ENCODE results near the gene NAA38. TPM values are rescaled to one million over a fixed set of nuclear protein-coding genes. Genes with fewer than 3 reads are reported as not detected.
"Not testable (repeated sequence)": the region's sequence is repeated elsewhere in the genome, so short reads cannot be mapped to it uniquely, and the experiment has no call there.

NAA38 gene
- total RNA-seq, 5 donors from 2014 or later (not counting 1 experiment from before 2014, with no cell fraction given) = 15.8 to 40.6 (median 33.6) TPM

DNA sequence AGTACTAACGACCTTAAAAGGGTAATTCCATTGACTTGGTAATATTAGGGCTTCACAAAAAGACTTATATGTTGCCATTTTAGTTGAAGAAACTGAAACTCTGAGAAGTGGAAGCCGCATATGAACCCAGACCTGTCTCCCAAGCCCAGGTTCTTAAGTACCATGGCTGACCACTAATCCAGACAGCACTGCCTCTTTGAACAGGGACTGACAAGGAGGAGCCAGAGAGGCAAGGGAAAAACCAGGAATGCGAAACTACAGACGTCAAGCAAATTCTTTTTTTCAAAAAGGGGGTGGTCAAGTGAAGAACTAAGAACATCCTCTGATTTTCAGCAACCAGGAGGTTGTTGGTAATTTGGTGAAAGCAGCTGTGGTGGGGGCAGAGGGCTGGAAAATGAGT lies 15.7 kb upstream of the NAA38 start:
- WGBS (ENCODE audit: insufficient coverage) = 86% methylated on average over 4 of the region's 4 CpGs

DNA sequence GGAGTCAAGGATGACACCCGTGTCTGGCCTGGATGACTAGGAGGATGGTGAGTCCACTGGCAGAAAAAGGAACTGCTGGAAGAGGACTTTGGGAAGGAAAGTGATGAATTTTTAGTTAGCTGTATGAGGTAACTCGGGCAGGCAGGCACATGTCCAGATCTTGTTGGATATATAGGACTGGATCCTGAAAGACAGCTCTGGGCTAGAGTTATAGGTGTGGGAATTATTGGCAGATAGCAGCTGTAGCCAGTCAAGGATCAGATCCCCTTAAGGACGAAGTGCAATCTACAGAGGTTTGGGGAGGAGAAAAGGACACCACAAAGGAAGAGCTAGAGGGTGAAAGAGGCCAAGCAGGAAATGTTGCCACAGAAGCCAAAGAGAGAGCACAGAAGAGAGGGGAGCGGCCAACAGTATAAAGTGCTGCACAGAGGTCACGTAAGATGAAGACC lies 10.5 kb upstream of the NAA38 start:
- ATAC-seq (replicated peaks in 1 of 4) (peak; percentile 84 to 99 (median 89)), DNase-seq (peak in 1 of 35 experiments; percentile 48)
- Histone ChIP-seq H3K27me3 (replicated peaks in 1 of 2; ENCODE audit: control insufficient read depth in 2 of 2, extremely low read depth in 1 of 2, insufficient read depth in 2 of 2, low read length in 1 of 2) (no peaks in the 10 kb centered on the region), H3K27ac (ENCODE audit: low read length) (peak overlapping the region; percentile 44), H3K9me3 (no peaks in the 10 kb centered on the region), H3K36me3 (ENCODE audit: control insufficient read depth in 2 of 2, extremely low read depth in 1 of 2, insufficient read depth in 1 of 2, low read length in 1 of 2) (peaks cover 2 to 9% of the 10 kb centered on the region in 2 donors), H3K4me1 (ENCODE audit: control insufficient read depth in 1 of 2, extremely low read depth in 1 of 2, insufficient read depth in 2 of 2, low read length in 2 of 2) (peaks cover 14 to 21% of the 10 kb centered on the region in 2 experiments), H3K4me3 (ENCODE audit: control insufficient read depth in 1 of 2, extremely low read depth in 1 of 2, low read length in 1 of 2) (peak overlapping the region in 1 of 2 donors; percentile 2)
- Mint-ChIP-seq H3K27ac (peak overlapping the region; percentile 89 to 93), H3K9me3 (no peaks in the 10 kb centered on the region), H3K27me3 (no peaks in the 10 kb centered on the region), H3K4me3 (peak overlapping the region; percentile 21 to 68 (median 24)), H3K36me3 (peaks cover 7% of the 10 kb centered on the region), H3K4me1 (peaks cover 30 to 38% (median 34%) of the 10 kb centered on the region in 3 donors)
- POLR2A ChIA-PET = no interaction called here
- WGBS (ENCODE audit: insufficient coverage) = 32% methylated on average over 5 of the region's 5 CpGs
- CTCF ChIA-PET = interaction anchor here in 1 of 2 donors (1.1 to 1.6 kb wide), 5 partner anchors 10 to 124 kb away, joined by 3 to 7 read pairs (median 3); partner anchors contain the start of gene NAA38

More for the DNA sequence above, 15.7 kb upstream of the NAA38 start:
- no peak overlapping the region for H3K4me3 ChIP-seq (ENCODE audit: control insufficient read depth in 1 of 2, extremely low read depth in 1 of 2, low read length in 1 of 2)
- H3K4me3 Mint-ChIP-seq = no peak overlapping the region
- no peak overlapping the region for H3K27ac ChIP-seq (ENCODE audit: low read length)
- H3K27me3 ChIP-seq (replicated peaks in 1 of 2; ENCODE audit: control insufficient read depth in 2 of 2, extremely low read depth in 1 of 2, insufficient read depth in 2 of 2, low read length in 1 of 2) = no peaks in the 10 kb centered on the region
- peaks cover 0 to 4% of the 10 kb centered on the region in 2 donors for H3K36me3 ChIP-seq (ENCODE audit: control insufficient read depth in 2 of 2, extremely low read depth in 1 of 2, insufficient read depth in 1 of 2, low read length in 1 of 2)
- no peaks in the 10 kb centered on the region for H3K9me3 Mint-ChIP-seq
- no peak for ATAC-seq (replicated peaks in 1 of 4)
- no peaks in the 10 kb centered on the region for H3K9me3 ChIP-seq
- no peak for DNase-seq
- POLR2A ChIA-PET = no interaction called here
- CTCF ChIA-PET = no interaction called here
- peaks cover 21 to 35% (median 28%) of the 10 kb centered on the region in 3 donors for H3K4me1 Mint-ChIP-seq
- H3K4me1 ChIP-seq (ENCODE audit: control insufficient read depth in 1 of 2, extremely low read depth in 1 of 2, insufficient read depth in 2 of 2, low read length in 2 of 2) = peaks cover 6 to 10% of the 10 kb centered on the region in 2 experiments
- no peaks in the 10 kb centered on the region for H3K27me3 Mint-ChIP-seq
- H3K36me3 Mint-ChIP-seq = peaks cover 13% of the 10 kb centered on the region
- no peak overlapping the region for H3K27ac Mint-ChIP-seq

DNA sequence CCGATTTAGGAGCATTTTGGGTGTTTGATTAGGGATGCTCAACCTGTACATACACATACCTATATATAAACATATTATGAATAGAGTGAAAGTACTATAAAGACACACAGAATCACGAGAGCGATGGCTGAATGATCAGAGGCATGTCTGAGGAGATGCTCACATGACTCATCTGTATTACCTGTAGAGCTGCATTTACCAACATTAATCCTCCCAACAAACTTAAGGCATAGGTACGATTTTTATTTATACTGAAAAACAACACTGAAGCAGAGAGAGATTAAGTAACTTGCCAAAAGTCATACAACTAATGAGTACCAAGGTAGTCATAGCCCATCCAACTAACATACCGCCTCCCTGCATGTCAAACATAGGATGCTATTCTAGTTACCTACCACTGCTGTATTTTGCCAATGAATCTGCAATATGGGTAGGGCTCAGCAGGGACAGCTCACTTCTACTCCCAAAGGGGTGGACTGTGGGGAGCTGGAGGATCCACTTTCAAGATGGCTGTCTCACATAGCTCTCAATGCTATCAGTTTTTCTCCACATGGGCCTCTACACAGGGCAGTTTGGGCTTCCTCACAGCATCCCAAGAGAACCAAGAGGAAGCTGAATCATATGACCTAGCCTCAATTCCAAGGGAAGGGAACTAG lies 7.8 kb upstream of the NAA38 start:
- H3K4me3 Mint-ChIP-seq = no peak overlapping the region
- H3K36me3 Mint-ChIP-seq = no peaks in the 10 kb centered on the region
- ATAC-seq (replicated peaks in 1 of 4) = no peak
- peak overlapping the region in 1 of 2 donors; percentile 42 for H3K27ac Mint-ChIP-seq
- no peak overlapping the region for H3K27ac ChIP-seq (ENCODE audit: low read length)
- H3K4me3 ChIP-seq (ENCODE audit: control insufficient read depth in 1 of 2, extremely low read depth in 1 of 2, low read length in 1 of 2) = no peak overlapping the region
- H3K4me1 Mint-ChIP-seq = peaks cover 32 to 35% (median 33%) of the 10 kb centered on the region in 3 donors
- no peaks in the 10 kb centered on the region for H3K27me3 ChIP-seq (replicated peaks in 1 of 2; ENCODE audit: control insufficient read depth in 2 of 2, extremely low read depth in 1 of 2, insufficient read depth in 2 of 2, low read length in 1 of 2)
- H3K4me1 ChIP-seq (ENCODE audit: control insufficient read depth in 1 of 2, extremely low read depth in 1 of 2, insufficient read depth in 2 of 2, low read length in 2 of 2) = peaks cover 14 to 21% of the 10 kb centered on the region in 2 experiments
- POLR2A ChIA-PET = interaction anchor here in 1 of 2 donors (0.7 kb wide), 1 partner anchor 26 kb away, joined by 8 read pairs; no protein-coding TSS in a partner anchor
- no peaks in the 10 kb centered on the region for H3K27me3 Mint-ChIP-seq
- 100% methylated on average over 1 of the region's 5 CpGs for WGBS (ENCODE audit: insufficient coverage)
- CTCF ChIA-PET = interaction anchor here (0.7 to 1.1 kb wide), 4 partner anchors 46 to 120 kb away, joined by 3 to 5 read pairs (median 4); partner anchors contain the start of gene CNTROB (in 1 of the 2)
- peaks cover 2 to 11% of the 10 kb centered on the region in 2 donors for H3K36me3 ChIP-seq (ENCODE audit: control insufficient read depth in 2 of 2, extremely low read depth in 1 of 2, insufficient read depth in 1 of 2, low read length in 1 of 2)
- H3K9me3 Mint-ChIP-seq = no peaks in the 10 kb centered on the region
- H3K9me3 ChIP-seq = no peaks in the 10 kb centered on the region
- no peak for DNase-seq

DNA sequence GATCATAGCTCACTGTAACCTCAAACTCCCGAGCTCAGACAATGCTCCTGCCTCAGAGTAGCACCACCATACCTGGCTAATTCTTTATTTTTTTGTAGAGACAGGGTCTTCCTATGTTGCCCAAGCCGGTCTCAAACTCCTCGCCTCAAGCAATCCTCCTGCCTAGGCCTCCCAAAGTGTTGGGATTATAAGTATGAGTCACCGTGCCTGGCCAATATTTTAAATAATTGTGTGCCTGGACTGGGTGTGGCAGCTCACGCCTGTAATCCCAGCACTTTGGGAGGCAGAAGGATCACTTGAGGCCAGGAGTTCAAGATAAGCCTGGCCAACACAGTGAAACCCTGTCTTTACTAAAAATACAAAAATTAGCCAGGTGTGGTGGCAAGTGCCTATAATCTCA lies 7.0 kb upstream of the NAA38 start:
- POLR2A ChIA-PET; H3K27me3 Mint-ChIP-seq; H3K27ac ChIP-seq (ENCODE audit: low read length); H3K9me3 Mint-ChIP-seq; H3K27me3 ChIP-seq (replicated peaks in 1 of 2; ENCODE audit: control insufficient read depth in 2 of 2, extremely low read depth in 1 of 2, insufficient read depth in 2 of 2, low read length in 1 of 2); ATAC-seq (replicated peaks in 1 of 4); H3K4me3 ChIP-seq (ENCODE audit: control insufficient read depth in 1 of 2, extremely low read depth in 1 of 2, low read length in 1 of 2); H3K36me3 Mint-ChIP-seq; DNase-seq; H3K36me3 ChIP-seq (ENCODE audit: control insufficient read depth in 2 of 2, extremely low read depth in 1 of 2, insufficient read depth in 1 of 2, low read length in 1 of 2); H3K27ac Mint-ChIP-seq; H3K4me3 Mint-ChIP-seq; H3K9me3 ChIP-seq: not testable (repeated sequence)
- peaks cover 14 to 21% of the 10 kb centered on the region in 2 experiments for H3K4me1 ChIP-seq (ENCODE audit: control insufficient read depth in 1 of 2, extremely low read depth in 1 of 2, insufficient read depth in 2 of 2, low read length in 2 of 2)
- H3K4me1 Mint-ChIP-seq = peaks cover 28 to 35% (median 31%) of the 10 kb centered on the region in 3 donors
- WGBS (ENCODE audit: insufficient coverage) = no CpG with 5 or more reads among the region's 5 CpGs
- CTCF ChIA-PET = interaction anchor here (0.6 to 1.4 kb wide), 3 partner anchors 31 to 177 kb away, joined by 3 to 11 read pairs (median 4); no protein-coding TSS in a partner anchor

DNA sequence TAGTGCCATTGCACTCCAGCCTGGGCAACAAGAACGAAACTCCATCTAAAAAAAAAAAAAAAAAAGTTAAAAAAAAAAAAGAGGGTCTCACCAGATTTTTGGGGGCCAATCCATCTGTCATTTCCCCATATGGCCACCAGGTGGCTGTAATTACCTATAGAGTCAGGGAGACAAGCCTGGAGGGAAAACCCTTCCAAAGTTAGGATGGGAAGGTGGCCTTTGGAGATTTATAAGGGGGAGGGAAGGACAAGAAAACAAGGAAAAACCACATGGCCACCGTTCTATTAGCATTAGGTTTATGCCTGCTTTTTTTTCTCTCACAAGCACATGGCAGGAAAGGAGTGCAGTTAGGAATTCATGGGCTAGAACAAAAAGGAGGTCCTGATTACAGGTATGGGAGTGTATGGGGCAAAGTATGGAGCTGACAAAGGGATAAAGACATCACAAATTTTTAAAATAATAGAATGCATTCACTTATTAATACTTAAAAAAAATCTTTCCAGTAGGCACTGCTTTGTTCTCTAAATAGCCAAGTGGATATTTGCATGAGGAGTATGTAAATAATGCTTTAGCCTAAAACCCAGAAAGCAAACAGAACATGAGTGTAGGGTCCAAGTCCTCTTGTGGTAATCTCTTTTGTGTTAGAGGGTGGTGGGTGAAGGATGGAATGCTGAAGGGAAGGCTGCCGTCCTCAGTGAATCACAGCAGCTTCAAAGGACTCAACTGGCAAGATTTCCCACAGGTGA lies 5.5 kb upstream of the NAA38 start:
- Histone ChIP-seq H3K27ac (ENCODE audit: low read length) (no peak overlapping the region), H3K27me3 (replicated peaks in 1 of 2; ENCODE audit: control insufficient read depth in 2 of 2, extremely low read depth in 1 of 2, insufficient read depth in 2 of 2, low read length in 1 of 2) (no peaks in the 10 kb centered on the region), H3K4me1 (ENCODE audit: control insufficient read depth in 1 of 2, extremely low read depth in 1 of 2, insufficient read depth in 2 of 2, low read length in 2 of 2) (peaks cover 10 to 23% of the 10 kb centered on the region in 2 experiments), H3K4me3 (ENCODE audit: control insufficient read depth in 1 of 2, extremely low read depth in 1 of 2, low read length in 1 of 2) (no peak overlapping the region), H3K9me3 (no peaks in the 10 kb centered on the region), H3K36me3 (ENCODE audit: control insufficient read depth in 2 of 2, extremely low read depth in 1 of 2, insufficient read depth in 1 of 2, low read length in 1 of 2) (peaks cover 2 to 11% of the 10 kb centered on the region in 2 donors)
- no CpG with 5 or more reads among the region's 3 CpGs for WGBS (ENCODE audit: insufficient coverage)
- CTCF ChIA-PET = interaction anchor here (0.6 to 1.7 kb wide), 11 partner anchors 18 to 194 kb away, joined by 3 to 9 read pairs (median 4); no protein-coding TSS in a partner anchor
- Mint-ChIP-seq H3K9me3 (no peaks in the 10 kb centered on the region), H3K36me3 (peaks cover 4% of the 10 kb centered on the region), H3K4me3 (no peak overlapping the region), H3K27me3 (no peaks in the 10 kb centered on the region), H3K27ac (no peak overlapping the region), H3K4me1 (peaks cover 15 to 23% (median 19%) of the 10 kb centered on the region in 3 donors)
- no peak for ATAC-seq (replicated peaks in 1 of 4)
- POLR2A ChIA-PET = interaction anchor here in 1 of 2 donors (0.7 kb wide), 1 partner anchor 29 kb away, joined by 8 read pairs; the partner anchor contains the start of gene KDM6B
- DNase-seq = peak in 6 of 35 experiments; percentile 39 to 71 (median 48)

DNA sequence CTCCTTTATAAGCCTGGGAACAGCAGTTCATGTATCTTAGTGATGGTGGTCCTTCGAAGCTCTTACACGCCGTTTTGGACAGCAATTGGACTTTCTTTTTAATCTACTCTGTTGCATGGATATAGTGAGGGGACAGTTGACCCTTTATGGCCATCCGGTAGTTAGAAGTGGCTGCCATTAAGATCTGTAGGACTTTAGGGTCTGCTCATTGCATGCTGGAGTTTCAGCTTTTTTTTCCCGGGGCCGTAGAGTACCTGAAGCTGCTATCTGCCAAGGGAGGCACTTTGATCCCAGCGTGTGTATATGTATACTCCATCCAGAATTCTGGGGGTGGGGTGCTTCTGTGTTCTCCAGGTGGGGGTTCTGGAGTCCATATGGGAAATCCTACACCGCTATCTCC lies 1.7 kb upstream of the NAA38 start:
- peak overlapping the region in 1 of 2 donors; percentile 58 for H3K27ac Mint-ChIP-seq
- Histone ChIP-seq H3K27me3 (replicated peaks in 1 of 2; ENCODE audit: control insufficient read depth in 2 of 2, extremely low read depth in 1 of 2, insufficient read depth in 2 of 2, low read length in 1 of 2) (no peaks in the 10 kb centered on the region), H3K4me3 (ENCODE audit: control insufficient read depth in 1 of 2, extremely low read depth in 1 of 2, low read length in 1 of 2) (no peak overlapping the region), H3K36me3 (ENCODE audit: control insufficient read depth in 2 of 2, extremely low read depth in 1 of 2, insufficient read depth in 1 of 2, low read length in 1 of 2) (peaks cover 0 to 8% of the 10 kb centered on the region in 2 donors), H3K4me1 (ENCODE audit: control insufficient read depth in 1 of 2, extremely low read depth in 1 of 2, insufficient read depth in 2 of 2, low read length in 2 of 2) (peaks cover 12 to 36% of the 10 kb centered on the region in 2 experiments), H3K27ac (ENCODE audit: low read length) (no peak overlapping the region), H3K9me3 (no peaks in the 10 kb centered on the region)
- H3K27me3 Mint-ChIP-seq = no peaks in the 10 kb centered on the region
- peaks cover 4 to 7% (median 5%) of the 10 kb centered on the region in 3 donors for H3K4me1 Mint-ChIP-seq
- DNase-seq = no peak
- no peak for ATAC-seq (replicated peaks in 1 of 4)
- CTCF ChIA-PET = no interaction called here
- no peaks in the 10 kb centered on the region for H3K9me3 Mint-ChIP-seq
- peaks cover 4% of the 10 kb centered on the region for H3K36me3 Mint-ChIP-seq
- no peak overlapping the region for H3K4me3 Mint-ChIP-seq
- WGBS (ENCODE audit: insufficient coverage) = 100% methylated on average over 3 of the region's 8 CpGs
- POLR2A ChIA-PET = no interaction called here

All from T-cell (primary cell).